IMR-90 (cell line): ENCODE results near the gene ZNF584. TPM values are rescaled to one million over a fixed set of nuclear protein-coding genes. Genes with fewer than 3 reads are reported as not detected.

ENCODE experiments used
- ATAC-seq: fragments of 200-7000 bp; cut with Tn5 transposase; 2 replicates; pipeline ENCODE4 v1.9.1; 2020; ENCODE audit warnings: low read depth, mild to moderate bottlenecking, moderate library complexity
- BruUV-seq: library from RNA; stranded (reverse); fragments of 400-500 nt; replicated peaks from 2 replicates; lab custom pipeline; 2021; lab: Mats Ljungman, UMichigan
- CTCF ChIA-PET: fragments of 300-600 bp; formaldehyde crosslinking; extraction: SDS; loops from one replicate; lab custom pipeline; 2021; ENCODE audit warnings: antibody characterized with exemption; lab: Yijun Ruan, JAX
- POLR2A ChIA-PET: fragments of 300-600 bp; sonication (Branson Sonifier 250); formaldehyde crosslinking; loops from one replicate; lab custom pipeline; 2022; ENCODE audit warnings: antibody characterized with exemption; ENCODE audit not compliant: unreplicated experiment; lab: Charles Lee
- DNase-seq: peaks from one replicate; pipeline ENCODE4 v3.0.0; 2013
- H2AFZ ChIP-seq: replicated peaks from 2 replicates; pipeline ENCODE3; 2013; ENCODE audit warnings: low read length, mild to moderate bottlenecking; ENCODE audit not compliant: poor library complexity
- H2AK5ac ChIP-seq: 2 replicates; pipeline ENCODE4 v1.6.1; 2013; ENCODE audit warnings: low read depth, low read length, inconsistent platforms
- H2AK9ac ChIP-seq: replicated peaks from 2 replicates; pipeline ENCODE3; 2013; ENCODE audit warnings: mild to moderate bottlenecking, low read depth, low read length, moderate library complexity; ENCODE audit not compliant: poor library complexity
- H2BK120ac ChIP-seq: 2 replicates; pipeline ENCODE4 v1.6.1; 2013; ENCODE audit warnings: low read depth, low read length, inconsistent platforms
- H2BK15ac ChIP-seq: 3 replicates; pipeline ENCODE4 v1.6.1; 2013; ENCODE audit warnings: low read depth, low read length, inconsistent platforms
- H2BK20ac ChIP-seq: 2 replicates; pipeline ENCODE4 v1.6.1; 2013; ENCODE audit warnings: low read depth, mild to moderate bottlenecking, inconsistent platforms, low read length, moderate library complexity
- H2BK5ac ChIP-seq: 2 replicates; pipeline ENCODE4 v1.6.1; 2013; ENCODE audit warnings: mild to moderate bottlenecking, low read depth, low read length, inconsistent platforms; ENCODE audit not compliant: poor library complexity, severe bottlenecking
- H3K14ac ChIP-seq: replicated peaks from 2 replicates; pipeline ENCODE4 v1.6.1; 2013; ENCODE audit warnings: low read depth, low read length, inconsistent platforms
- H3K18ac ChIP-seq: 2 replicates; pipeline ENCODE4 v1.6.1; 2013; ENCODE audit warnings: low read depth, low read length, control low read depth
- H3K23ac ChIP-seq: 2 replicates; pipeline ENCODE4 v1.6.1; 2013; ENCODE audit warnings: low read depth, low read length, inconsistent platforms
- H3K27ac ChIP-seq: 2 replicates; pipeline ENCODE4 v1.5.1; 2013; ENCODE audit warnings: mild to moderate bottlenecking, control low read depth, low read length; ENCODE audit not compliant: insufficient read depth
- H3K27me3 ChIP-seq: 2 replicates; pipeline ENCODE4 v1.6.1; 2013; ENCODE audit warnings: low read length; ENCODE audit not compliant: control insufficient read depth, insufficient read depth
- H3K36me3 ChIP-seq: 2 replicates; pipeline ENCODE4 v1.6.1; 2013; ENCODE audit warnings: low read length, mixed read lengths; ENCODE audit not compliant: control insufficient read depth, insufficient read depth
- H3K4ac ChIP-seq: 2 replicates; pipeline ENCODE4 v1.6.1; 2013; ENCODE audit warnings: low read depth, low read length, inconsistent platforms
- H3K4me1 ChIP-seq: 2 replicates; pipeline ENCODE4 v1.6.1; 2013; ENCODE audit warnings: low read length, mixed read lengths; ENCODE audit not compliant: control insufficient read depth, insufficient read depth
- H3K4me2 ChIP-seq: 2 replicates; pipeline ENCODE4 v1.6.1; 2013; ENCODE audit warnings: low read depth, mild to moderate bottlenecking, control low read depth, low read length, moderate library complexity
- H3K4me3 ChIP-seq: 2 replicates; pipeline ENCODE4 v1.5.1; 2013; ENCODE audit warnings: low read depth, mild to moderate bottlenecking, control low read depth, low read length, moderate library complexity; ENCODE audit not compliant: insufficient read depth
- H3K56ac ChIP-seq: 2 replicates; pipeline ENCODE4 v1.6.1; 2013; ENCODE audit warnings: low read length, inconsistent platforms; ENCODE audit not compliant: insufficient read depth; ENCODE audit errors: extremely low read depth
- H3K79me1 ChIP-seq, 2 experiments: 2 replicates each; pipeline ENCODE4 v1.6.1; 2013; ENCODE audit warnings: low read length in 2 of 2, inconsistent platforms in 1 of 2, low read depth in 1 of 2
- H3K9ac ChIP-seq: 2 replicates; pipeline ENCODE4 v1.6.1; 2013; ENCODE audit warnings: low read depth, low read length, control low read depth
- H3K9me1 ChIP-seq: 2 replicates; pipeline ENCODE4 v1.6.1; 2013; ENCODE audit warnings: low read length, inconsistent platforms; ENCODE audit not compliant: insufficient read depth
- H3K9me3 ChIP-seq: 2 replicates; pipeline ENCODE4 v1.6.1; 2013; ENCODE audit warnings: low read length; ENCODE audit not compliant: control insufficient read depth, insufficient read depth
- H4K20me1 ChIP-seq: 2 replicates; pipeline ENCODE4 v1.6.1; 2013; ENCODE audit warnings: low read length, inconsistent platforms; ENCODE audit not compliant: insufficient read depth
- H4K5ac ChIP-seq: 2 replicates; pipeline ENCODE4 v1.6.1; 2013; ENCODE audit warnings: mild to moderate bottlenecking, low read depth, low read length, control low read depth
- H4K8ac ChIP-seq, 2 experiments: 2 replicates each; pipeline ENCODE4 v1.6.1; 2013; ENCODE audit warnings: low read depth in 2 of 2, low read length in 2 of 2, control low read depth in 1 of 2, inconsistent platforms in 1 of 2
- H4K91ac ChIP-seq: 2 replicates; pipeline ENCODE4 v1.6.1; 2013; ENCODE audit warnings: low read depth, low read length, inconsistent platforms; ENCODE audit not compliant: insufficient read depth
- BHLHE40 ChIP-seq: fragments of 150-350 bp; IDR thresholded peaks from 2 replicates; pipeline ENCODE4 v1.6.1; 2016; ENCODE audit warnings: mild to moderate bottlenecking, low read depth, low read length
- CHD1 ChIP-seq: IDR thresholded peaks from 2 replicates; pipeline ENCODE4 v1.6.1; 2012; ENCODE audit warnings: low read depth, low read length, improper control_type of control experiment
- FOS ChIP-seq: fragments of 150-350 bp; IDR thresholded peaks from 2 replicates; pipeline ENCODE4 v1.6.1; 2016; ENCODE audit warnings: low read depth, low read length
- MAZ ChIP-seq: IDR thresholded peaks from 2 replicates; pipeline ENCODE4 v1.6.1; 2012; ENCODE audit warnings: low read depth, mild to moderate bottlenecking, low read length, improper control_type of control experiment, moderate library complexity, borderline replicate concordance
- MXI1 ChIP-seq: IDR thresholded peaks from 2 replicates; pipeline ENCODE4 v1.6.1; 2012; ENCODE audit warnings: low read depth, mild to moderate bottlenecking, low read length, moderate library complexity, borderline replicate concordance
- POLR2A ChIP-seq: IDR thresholded peaks from 2 replicates; pipeline ENCODE4 v1.6.1; 2012; ENCODE audit warnings: mild to moderate bottlenecking, low read depth, low read length
- RAD21 ChIP-seq: IDR thresholded peaks from 2 replicates; pipeline ENCODE4 v1.6.1; 2012; ENCODE audit warnings: low read length, improper control_type of control experiment
- RFX5 ChIP-seq: IDR thresholded peaks from 2 replicates; pipeline ENCODE4 v1.8.0; 2012; ENCODE audit warnings: low read depth, mild to moderate bottlenecking, low read length, moderate library complexity
- WGBS, 2 experiments: methylation state at CpG; one replicate each; pipeline versions ENCODE4 v1.1.5 to v1.1.7; 2013; ENCODE audit warnings: missing lambda C conversion rate in 2 of 2; ENCODE audit not compliant: insufficient read length in 1 of 2; ENCODE audit errors: extremely low coverage in 2 of 2; 5-methylcytosine and 5-hydroxymethylcytosine counted together
- dilution Hi-C: fragments of 300-500 bp; cut with HindIII; formaldehyde crosslinking; loops from one replicate; pipeline ENCODE4 v1.14.3; 2018; ENCODE audit warnings: low sequenced_read_pairs; ENCODE audit not compliant: unreplicated experiment
- in situ Hi-C: fragments of 300-500 bp; cut with MboI; formaldehyde crosslinking; loops from 3 replicates; pipeline ENCODE4 v1.14.3; 2019; ENCODE audit warnings: low sequenced_read_pairs, inconsistent platforms, mixed read lengths
- intact Hi-C: fragments of 100-400 bp; cut with micrococcal nuclease; formaldehyde crosslinking; loops from 2 replicates; pipeline ENCODE4 v1.10.0; 2022
- polyA plus RNA-seq, 3 experiments: library from polyadenylated mRNA; depleted of rRNA; stranded (reverse); fragments of >200 nt; gene quantifications; 2 replicates each; pipeline ENCODE4 v1.2.3, GENCODE V29; 2012; ENCODE audit warnings: low replicate concordance in 1 of 3
- total RNA-seq: library from RNA; depleted of rRNA; stranded (reverse); fragments of >200 nt; gene quantifications from 2 replicates; pipeline ENCODE4 v1.2.3, GENCODE V29; 2012
- TF ChIP-seq, protein P1 (sequence below): fragments of 150-350 bp; IDR thresholded peaks from 2 replicates; pipeline ENCODE4 v1.6.1; 2017; ENCODE audit warnings: mild to moderate bottlenecking, antibody characterized with exemption, low read length, low read depth
- TF ChIP-seq, protein P2 (sequence below): fragments of 150-350 bp; IDR thresholded peaks from 2 replicates; pipeline ENCODE4 v1.6.1; 2016; ENCODE audit warnings: low read depth, mild to moderate bottlenecking, low read length, moderate library complexity, borderline replicate concordance

The ZNF584 gene
- total and polyA plus RNA-seq, 2 of the 4 experiments (the other 2 are of a cell fraction): 11.6 to 15.4 TPM

DNA sequence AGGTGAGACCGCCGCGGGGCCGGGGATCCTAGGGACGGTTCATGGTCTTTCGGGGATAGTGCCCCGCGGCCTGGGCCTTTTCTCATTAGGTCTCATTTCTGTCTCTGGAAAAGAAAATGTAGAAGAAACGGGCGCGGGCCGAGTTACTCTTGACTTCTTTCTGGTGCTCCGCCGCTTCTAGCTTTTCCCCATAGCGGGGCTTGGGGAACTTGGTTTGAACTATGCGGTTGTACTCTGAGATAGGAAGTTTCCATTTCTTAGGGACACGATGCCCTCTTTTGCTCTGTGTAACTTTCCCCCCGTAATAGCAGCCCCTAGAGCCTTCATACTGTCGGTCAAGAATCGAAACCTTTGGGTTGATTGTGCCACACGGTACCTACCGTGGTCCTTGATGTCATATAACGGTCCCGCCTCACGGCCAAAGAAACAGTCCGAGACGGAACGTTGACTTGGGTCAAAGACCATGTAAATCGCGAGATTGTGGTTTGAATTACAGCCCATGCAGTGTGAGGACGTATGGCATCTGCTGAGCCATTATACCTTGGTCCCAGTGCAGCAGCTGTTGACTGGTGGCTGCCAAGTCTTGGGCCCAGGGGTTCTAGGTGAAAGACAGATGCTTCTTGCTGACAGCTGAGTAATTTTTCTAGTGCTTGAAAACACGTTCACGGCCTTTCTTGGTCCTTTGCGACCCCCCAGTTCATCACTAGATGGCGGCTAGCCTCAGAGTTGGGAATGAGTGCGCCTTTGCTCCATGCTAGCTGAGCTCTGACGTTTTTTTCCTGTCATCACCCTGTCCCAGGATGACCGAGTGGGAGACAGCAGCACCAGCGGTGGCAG lies 20.9 kb upstream of the ZNF584 start:
- peak overlapping the region; percentile 71; the same call in 1 of the 2 replicates for H3K4ac ChIP-seq
- no peak overlapping the region for H4K5ac ChIP-seq
- H3K27ac ChIP-seq: peak overlapping the region; percentile 20; the same call in 1 of the 2 replicates
- peaks cover 36% of the 10 kb centered on the region for H4K20me1 ChIP-seq
- peak overlapping the region; percentile 92 for H3K14ac ChIP-seq
- H3K79me1 ChIP-seq: peaks cover 13 to 53% of the 10 kb centered on the region in 2 experiments
- H3K36me3 ChIP-seq: peaks cover 5% of the 10 kb centered on the region
- CTCF ChIA-PET: no interaction called here
- H3K27me3 ChIP-seq: no peaks in the 10 kb centered on the region
- H3K23ac ChIP-seq: peak overlapping the region; percentile 83
- TF ChIP-seq CHD1 (no peak), FOS (no peak), MAZ (no peak), BHLHE40 (no peak), MXI1 (no peak), RFX5 (no peak), RAD21 (no peak), POLR2A (no peak)
- TF ChIP-seq, protein P1, sequence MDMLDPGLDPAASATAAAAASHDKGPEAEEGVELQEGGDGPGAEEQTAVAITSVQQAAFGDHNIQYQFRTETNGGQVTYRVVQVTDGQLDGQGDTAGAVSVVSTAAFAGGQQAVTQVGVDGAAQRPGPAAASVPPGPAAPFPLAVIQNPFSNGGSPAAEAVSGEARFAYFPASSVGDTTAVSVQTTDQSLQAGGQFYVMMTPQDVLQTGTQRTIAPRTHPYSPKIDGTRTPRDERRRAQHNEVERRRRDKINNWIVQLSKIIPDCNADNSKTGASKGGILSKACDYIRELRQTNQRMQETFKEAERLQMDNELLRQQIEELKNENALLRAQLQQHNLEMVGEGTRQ: no peak
- TF ChIP-seq, protein P2, sequence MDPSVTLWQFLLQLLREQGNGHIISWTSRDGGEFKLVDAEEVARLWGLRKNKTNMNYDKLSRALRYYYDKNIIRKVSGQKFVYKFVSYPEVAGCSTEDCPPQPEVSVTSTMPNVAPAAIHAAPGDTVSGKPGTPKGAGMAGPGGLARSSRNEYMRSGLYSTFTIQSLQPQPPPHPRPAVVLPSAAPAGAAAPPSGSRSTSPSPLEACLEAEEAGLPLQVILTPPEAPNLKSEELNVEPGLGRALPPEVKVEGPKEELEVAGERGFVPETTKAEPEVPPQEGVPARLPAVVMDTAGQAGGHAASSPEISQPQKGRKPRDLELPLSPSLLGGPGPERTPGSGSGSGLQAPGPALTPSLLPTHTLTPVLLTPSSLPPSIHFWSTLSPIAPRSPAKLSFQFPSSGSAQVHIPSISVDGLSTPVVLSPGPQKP: no peak
- 11% methylated on average over 25 of the region's 39 CpGs; no CpG with 5 or more reads in 1 of the 2 experiments for WGBS, 2 experiments
- H2BK5ac ChIP-seq: no peak overlapping the region
- H3K4me3 ChIP-seq: peak overlapping the region; percentile 61
- POLR2A ChIA-PET: no interaction called here
- dilution Hi-C loops (no loop called here), intact Hi-C loops (loop anchor here (1.0 kb wide), 1 partner anchor 112 kb away; no protein-coding TSS in a partner anchor), in situ Hi-C loops (no loop called here)
- no peak overlapping the region for H2BK20ac ChIP-seq
- peaks cover 21% of the 10 kb centered on the region for H3K9me1 ChIP-seq
- ATAC-seq: no peak
- H2BK120ac ChIP-seq: no peak overlapping the region
- H2AK9ac ChIP-seq: peak overlapping the region; percentile 100
- H3K56ac ChIP-seq: peak overlapping the region; percentile 79
- BruUV-seq: TSS peak; percentile 46
- H4K8ac ChIP-seq: peak overlapping the region; percentile 41 to 56; a peak in 2 of 4 replicates
- H2AK5ac ChIP-seq: peak overlapping the region; percentile 95
- H2BK15ac ChIP-seq: no peak overlapping the region
- H3K4me2 ChIP-seq: peak overlapping the region; percentile 97
- peaks cover 9% of the 10 kb centered on the region for H3K4me1 ChIP-seq
- peak overlapping the region; percentile 77 for H2AFZ ChIP-seq
- peak overlapping the region; percentile 31; the same call in 1 of the 2 replicates for H4K91ac ChIP-seq
- H3K18ac ChIP-seq: no peak overlapping the region
- DNase-seq: no peak
- H3K9me3 ChIP-seq: no peaks in the 10 kb centered on the region
- H3K9ac ChIP-seq: peak overlapping the region; percentile 93
